D341Med (cell line): ENCODE measurements around the gene FARP2.
"Not testable (repeated sequence)": the region's sequence is repeated elsewhere in the genome, so short reads cannot be mapped to it uniquely, and the experiment has no call there.

ENCODE experiments used
- DNase-seq: peaks from one replicate; pipeline ENCODE4 v3.0.0; 2012; ENCODE audit warnings: low spot score

FARP2 gene

DNA sequence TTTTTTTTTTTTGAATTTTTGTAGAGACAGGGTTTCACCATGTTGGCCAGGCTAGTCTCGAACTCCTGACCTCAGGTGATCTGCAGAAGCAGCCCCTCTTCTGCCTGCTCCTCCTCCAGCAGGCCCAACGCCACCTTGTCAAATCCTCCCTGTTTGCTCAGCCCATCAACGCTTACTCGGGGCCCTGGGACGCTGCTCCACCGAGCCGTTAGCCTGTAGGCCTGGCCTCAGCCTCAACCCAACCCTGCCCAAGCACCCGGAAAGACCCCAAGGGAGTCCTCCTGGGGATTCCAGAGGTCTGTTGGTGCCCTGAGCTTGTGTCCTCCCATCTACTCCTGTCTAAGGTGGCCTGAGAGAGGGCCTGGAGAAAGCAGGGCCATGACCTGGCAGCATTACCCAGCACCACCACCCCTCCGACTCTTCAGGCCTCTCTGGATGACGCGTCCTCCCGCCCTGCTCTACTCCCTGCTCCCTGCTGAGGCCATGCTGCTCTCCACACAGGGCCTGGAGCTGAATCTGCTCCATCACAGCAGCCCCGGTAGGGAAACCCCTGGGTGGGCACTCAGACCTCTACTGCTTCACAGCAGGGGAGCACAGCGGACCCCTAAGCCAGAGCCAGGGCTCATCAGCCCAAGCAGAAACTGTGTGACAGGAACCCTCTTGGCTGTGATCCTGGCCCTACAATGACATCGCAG, 149.1 kb downstream of the FARP2 start:
- no peak for DNase-seq

DNA sequence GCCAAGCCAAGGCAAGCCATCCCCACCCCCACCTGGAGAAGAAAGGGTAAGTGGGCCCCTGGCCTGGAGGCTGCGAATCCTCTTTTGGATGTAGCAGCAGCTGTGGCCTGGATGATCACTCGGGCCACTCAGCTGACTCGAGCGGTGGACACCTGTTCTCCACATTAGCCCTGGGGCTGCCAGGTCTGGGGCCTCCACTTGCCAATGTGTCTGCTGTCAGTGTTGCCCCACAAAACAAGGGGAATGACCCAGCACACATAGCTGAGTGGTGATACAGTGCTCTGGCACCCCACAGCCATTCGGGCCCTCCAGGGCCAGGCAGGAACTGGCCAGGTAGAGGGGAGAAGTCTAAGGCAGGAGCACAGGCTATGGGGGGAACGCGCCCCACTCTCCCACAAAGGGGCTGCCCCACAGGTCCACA, 149.7 kb downstream of the FARP2 start:
- DNase-seq, result no peak

DNA sequence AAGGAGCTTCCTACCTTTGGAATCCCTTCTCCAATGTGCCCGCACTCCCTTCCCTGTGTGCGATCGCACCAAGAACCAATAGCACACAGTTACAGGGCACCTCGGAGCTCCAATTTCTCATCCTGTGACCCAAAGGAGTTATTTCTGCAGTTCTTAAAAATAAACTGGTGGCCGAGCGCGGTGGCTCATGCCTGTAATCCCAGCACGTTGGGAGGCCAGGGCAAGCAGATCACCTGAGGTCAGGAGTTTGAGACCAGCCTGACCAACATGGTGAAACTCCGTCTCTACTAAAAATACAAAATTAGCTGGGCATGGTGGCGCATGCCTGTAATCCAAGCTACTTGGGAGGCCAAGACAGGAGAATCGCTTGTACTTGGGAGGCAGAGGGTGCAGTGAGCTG, 150.2 kb downstream of the FARP2 start:
- not testable (repeated sequence) for DNase-seq

DNA sequence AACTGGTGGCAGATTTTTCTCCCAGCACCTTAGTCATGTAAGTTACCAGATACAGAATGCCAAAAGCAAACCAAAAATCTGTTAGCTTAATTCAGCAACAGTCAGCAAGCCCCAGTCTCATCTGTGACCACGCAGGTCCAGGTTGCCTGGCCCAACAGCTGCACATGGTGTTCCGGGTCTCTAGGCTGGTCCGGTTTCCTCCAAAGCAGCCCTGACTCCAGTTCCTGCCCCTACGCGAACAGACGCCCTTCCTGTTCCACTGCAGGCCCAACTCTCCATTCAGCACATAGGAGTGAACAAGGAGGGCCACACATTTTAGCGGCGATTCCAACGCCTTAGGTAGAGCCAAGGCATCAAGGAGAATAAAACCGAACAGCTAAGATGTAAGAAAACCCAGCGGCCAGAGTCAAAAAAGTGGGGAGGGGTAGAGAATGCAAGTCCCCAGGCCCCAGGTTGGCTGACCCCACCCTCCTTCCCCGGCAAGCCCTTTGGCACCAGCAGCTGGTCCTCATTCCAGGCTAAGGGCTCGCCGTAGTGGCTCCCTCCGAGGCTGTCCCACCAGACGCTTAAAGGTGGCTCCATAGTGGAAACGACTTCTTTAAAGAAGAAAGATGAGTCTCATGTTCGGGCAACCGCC, 150.8 kb downstream of the FARP2 start:
- DNase-seq, result peak; percentile 46

DNA sequence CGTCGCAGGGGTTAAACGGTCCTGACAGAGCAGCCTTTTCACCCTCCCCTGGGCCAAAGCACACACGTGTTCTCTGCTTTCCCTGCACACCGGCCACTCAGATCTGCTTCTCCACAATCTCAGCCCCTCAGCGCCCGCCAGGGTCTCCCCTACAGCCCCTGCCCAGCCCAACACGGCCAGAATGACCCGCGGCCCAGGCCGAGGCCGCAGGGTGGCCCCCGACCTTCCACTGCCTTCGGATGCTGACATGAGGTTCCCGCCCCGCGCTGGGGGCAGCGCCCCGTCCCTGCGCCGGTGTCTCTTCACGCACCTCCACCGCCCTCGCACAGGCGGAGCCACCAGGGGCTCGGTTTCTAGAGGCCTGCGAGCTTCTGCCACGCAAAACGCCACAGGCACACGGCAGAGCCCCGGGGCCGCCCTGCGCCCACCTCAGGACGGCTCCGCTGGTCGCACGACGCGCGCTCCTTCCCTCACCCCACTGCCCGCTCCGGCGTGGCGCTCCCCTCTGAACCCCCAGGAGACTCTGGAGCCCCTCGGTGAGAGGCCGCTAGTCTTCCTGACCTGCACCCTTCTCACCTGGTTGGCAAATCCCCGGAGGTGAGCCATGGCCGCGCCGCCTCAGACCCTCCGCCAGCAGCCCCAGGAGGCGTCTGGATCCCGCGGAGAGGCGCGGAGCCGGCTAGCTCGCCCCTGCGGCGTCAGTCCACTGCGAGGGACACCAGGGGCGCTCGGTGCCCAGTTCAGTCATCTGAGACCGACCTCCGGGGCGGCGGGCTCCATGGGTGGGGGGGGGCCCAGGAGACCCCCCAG, 151.6 kb downstream of the FARP2 start:
- peak; percentile 57 for DNase-seq

DNA sequence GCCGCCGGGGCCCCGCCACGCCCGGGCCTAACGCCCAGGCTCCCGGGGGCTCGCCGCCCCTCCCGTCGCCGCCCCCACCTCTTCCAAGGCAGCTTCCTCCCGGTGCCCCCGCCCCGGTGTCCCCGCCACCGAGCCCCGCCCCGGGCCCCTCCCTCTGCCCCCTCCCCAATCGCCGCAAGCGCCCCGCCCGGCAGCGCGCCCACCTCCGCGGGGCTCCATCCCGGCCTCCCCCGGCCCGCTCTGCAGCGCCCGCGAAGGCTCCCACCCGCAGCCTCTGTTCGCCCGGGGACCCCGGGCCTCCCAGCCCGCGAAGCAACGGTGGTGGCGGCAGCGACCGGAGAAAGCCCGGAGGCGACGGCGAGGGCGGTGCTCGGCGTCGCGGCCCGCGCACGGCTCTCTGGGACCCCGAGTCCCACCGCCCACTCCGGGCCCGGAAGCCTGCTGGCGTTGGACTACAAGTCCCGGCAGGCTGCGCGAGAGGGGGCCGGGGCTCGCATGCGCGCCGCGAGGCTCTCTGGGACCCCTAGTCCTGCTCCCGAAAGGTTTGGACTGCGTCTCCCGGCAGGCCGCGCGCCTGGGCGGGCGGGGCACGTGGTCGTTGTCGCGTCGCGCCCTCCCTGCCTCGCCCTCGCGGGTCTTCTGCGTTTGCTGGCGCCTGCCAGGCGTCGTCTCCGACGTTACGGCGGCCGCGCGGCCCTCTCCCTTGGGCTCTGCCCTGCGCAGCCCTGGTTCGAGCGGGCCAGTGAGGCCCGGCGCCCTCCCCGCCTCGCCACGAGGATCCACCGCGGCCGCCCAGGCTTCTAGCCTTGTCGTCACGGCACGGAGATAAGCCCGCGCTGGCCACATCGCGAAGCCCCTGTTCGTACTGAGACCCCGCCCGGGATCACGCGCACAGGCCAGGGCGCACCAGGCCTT, 152.4 kb downstream of the FARP2 start, which contains the start of gene STK25:
Gene STK25 (minus strand): TSS at position 345 of the 915 bp plus-strand sequence. CDS start 549 bp downstream, outside the sequence.
- peak; percentile 98 for DNase-seq

DNA sequence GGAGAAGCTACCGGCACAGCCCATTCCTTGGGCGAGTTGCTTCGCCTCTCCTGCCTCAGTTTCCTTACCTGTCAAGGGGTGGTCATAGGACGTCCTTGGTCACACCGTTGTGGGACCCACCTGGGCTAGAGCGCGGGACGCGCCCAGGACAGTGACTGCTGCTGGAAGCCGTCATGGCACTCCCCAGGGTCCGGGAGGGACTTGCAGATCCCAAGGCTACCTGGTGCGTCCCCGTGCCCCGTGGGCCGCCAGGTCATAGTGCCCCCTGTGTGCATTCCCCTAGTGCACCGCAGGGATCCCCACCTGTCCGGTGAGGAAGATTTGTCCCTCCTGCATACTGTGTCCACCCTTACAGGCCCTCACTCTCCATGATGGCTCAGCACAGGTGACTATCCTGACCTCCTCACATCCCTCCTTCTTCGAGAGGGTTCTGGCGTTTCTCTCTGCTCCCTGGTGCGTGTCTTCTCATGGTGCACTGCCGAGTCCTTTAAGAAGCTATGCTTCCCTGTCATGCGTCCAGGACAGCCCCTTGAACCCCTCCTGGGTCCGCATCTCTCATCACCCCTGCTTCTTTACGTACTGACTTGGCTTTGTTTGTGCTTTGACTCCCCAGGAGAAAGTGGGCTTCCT, 153.2 kb downstream of the FARP2 start:
- no peak for DNase-seq

DNA sequence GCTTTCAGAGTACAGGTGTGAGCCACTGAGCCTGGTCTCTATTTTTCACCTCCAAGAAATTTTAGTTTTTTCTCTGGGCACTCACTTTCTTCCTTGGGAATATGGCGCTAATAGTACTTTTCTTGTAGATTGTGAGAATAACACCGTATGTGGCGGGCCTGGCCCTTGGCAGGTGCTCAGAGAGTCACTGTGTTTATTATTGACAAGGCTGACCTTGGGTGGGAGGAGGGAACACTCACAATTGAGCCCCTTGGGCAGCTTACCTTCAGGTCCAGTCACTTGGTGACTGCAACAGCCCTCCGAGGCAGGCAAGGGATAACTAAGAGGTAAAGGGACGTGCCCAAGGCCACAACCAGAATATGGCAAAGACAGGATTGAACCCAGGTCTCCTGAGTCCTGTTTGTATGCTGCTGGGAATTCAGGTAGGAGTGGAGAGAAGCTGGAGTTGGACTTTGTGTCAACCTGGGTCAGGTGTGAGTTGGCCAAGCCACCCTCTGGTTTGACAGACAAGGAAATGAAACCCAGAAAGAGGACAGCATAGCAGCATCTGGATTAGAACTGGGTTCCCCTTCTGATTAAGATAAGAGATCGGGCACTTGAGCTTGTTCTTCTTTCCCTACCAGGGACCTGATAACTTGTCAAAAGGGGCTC, 155.1 kb downstream of the FARP2 start:
- DNase-seq, result no peak

DNA sequence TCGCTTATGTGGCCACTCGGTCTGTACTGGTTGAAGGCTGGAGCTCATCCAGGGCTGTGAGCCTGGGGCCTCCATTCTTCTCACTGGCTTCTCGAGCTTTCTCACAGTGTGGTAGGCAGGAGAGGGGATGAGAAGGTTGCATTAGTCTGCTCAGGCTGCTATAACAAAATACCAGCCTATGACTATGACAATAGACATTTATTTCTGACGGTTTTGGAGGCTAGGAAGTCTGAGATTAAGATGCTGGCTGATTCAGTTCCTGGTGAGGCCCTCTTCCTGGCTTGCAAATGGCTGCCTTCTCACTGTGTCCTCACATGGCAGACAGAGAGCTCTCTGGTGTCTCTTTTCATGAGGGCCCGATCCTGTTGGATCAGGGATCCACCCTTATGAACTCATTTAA, 158.5 kb downstream of the FARP2 start:
- DNase-seq, result no peak

DNA sequence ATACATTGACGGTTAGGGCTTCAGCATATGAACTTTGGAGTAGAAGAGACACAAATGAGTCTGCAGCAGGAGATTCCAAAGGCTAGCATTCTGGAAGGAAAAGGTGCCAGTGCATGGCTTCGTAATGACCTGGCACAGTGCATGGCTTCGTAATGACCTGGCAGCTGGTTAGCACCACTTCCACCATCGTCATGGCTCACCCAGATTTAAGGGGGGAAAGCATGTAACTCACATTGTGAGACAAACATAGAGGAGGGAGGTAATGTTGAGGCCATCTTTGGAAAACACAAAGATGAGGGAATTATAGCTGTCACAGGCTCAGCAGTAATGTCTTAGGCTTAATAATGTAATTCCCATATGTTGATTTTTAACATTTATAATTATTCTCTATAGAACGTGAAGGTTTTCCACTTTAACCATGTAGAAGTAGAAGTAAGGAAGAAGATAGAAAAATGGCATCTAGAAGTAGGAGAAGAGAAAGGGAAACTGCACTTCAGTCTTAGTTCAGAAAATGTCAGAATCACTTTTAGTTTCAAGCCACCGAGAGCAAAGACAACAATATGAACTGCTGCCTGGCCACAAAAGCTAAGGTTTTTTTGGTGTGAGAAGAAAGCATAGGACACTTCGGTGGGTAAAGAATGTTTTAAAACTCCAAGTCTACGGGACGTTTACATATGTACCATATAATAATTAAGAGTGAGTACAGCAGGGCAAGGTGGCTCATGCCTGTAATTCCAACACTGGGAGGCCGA, 159.1 kb downstream of the FARP2 start:
- no peak for DNase-seq

DNA sequence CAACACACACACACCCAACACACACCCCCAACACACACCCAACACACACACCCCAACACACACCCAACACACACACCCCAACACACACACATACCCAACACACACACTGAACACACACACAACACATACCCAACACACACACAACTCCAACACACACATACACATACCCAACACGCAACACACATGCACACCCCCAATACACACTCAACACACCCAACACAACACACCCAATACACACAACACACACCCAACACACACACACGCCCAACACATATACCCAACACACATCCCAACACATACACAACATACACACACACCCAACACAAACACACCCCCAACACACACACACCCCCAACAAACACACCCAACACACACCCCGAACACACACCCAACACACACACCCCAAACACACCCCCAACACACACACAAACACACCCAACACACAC, 160.5 kb downstream of the FARP2 start:
- DNase-seq, result no peak

DNA sequence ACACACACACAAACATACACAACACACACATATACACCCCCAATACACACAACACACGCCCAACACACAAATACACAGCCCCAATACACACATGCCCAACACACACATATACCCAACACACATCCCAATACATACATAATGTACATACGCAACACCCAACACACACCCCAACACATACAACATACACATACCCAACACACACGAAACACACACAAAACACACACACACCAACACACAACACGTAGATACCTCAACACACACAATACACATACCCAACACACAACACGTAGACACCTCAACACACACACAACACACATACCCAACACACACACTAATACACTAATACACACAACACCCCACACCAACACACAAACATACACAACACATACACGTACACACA, 161.2 kb downstream of the FARP2 start:
- no peak for DNase-seq

DNA sequence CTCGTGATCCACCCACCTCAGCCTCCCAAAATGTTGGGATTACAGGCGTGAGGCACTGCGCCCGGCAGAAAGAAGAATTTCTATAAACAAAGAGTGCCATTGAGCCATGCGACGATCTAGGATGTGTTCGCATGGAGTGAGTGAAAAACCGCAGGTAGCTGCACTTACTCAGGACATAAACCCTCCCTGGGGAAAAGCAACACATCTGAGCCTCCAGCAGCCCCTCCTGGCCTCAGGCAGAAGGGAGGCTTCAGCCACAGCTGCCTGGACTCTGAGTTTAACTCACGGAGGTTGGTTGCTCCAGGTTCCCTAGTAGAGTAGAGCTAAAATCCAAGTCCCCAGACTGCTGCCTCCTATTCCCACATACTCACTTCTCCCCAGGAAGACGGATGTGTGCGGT, 163.6 kb downstream of the FARP2 start:
- no peak for DNase-seq

DNA sequence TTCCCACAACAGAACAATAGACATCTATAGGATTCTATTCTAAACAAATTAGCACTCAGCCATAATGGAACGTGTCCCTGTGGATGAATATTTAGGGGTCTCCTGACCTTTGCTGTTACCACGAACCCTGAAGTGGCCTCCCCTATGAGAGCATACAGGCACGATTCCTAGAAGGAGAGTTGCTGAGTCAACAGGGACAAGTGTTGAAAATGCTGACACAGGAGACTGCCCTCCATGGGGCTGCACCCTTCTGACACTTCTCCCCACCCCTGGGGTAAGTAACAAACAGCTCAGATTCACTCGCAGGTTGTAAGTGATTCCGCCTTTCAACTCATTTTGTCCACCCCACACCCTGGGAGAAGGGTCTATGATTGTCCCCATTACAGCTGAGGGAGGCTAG, 166.4 kb downstream of the FARP2 start:
- no peak for DNase-seq

DNA sequence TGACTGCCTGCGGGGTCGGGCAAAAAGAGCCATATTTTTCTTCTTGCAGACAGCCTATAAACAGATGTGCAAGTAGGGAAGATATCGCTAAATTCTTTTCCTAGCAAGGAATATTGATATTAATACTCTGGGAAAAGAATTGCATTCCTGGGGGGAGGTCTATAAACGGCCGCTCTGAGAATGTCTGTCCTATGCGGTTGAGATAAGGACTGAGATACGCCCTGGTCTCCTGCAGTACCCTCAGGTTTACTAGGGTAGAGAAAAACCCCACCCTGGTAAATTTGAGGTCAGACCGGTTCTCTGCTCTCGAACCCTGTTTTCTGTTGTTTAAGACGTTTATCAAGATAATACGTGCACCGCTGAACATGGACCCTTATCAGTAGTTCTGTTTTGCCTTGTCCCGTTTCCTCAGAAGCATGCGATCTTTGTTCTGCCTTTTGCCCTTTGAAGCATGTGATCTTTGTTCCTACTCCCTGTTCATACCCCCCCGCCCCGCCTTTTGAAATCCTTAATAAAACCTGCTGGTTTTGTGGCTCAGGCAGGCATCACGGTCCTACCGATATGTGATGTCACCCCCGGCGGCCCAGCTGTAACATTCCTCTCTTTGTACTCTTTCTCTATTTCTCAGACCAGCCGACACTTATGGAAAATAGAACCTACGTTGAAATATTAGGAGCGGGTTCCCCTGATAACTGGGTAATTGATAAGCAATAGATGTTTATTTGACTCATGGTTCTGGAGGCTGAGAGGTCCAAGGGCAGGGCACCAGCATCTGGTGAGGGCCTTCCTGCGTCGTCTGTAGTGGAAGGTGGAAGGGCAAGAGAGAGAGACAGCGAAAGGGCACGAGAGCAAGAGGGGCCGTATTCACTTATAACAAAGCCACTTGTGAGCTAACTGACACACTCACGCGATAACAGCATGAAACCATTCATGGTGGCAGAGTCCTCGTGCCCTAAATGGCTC, 170.0 kb downstream of the FARP2 start:
- not testable (repeated sequence) for DNase-seq

DNA sequence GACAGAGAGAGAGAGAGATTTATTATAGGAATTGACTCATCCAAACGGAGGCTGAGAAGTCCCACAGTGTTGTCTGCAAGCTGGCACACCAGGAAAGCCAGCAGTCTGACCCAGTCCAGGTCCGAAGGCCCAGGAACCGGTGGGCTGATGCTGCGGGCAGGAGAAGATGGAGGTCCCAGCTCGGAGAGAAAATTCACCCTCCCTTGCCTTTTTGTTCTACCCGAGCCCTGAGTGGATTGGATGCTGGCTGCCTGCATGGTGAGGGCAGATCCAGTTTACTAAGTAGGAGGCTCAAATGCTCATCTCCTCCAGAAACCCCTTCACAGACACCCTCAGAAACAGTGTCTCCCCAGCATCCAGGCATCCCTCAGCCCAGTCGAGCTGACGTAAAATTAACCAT, 174.5 kb downstream of the FARP2 start:
- DNase-seq, result no peak

DNA sequence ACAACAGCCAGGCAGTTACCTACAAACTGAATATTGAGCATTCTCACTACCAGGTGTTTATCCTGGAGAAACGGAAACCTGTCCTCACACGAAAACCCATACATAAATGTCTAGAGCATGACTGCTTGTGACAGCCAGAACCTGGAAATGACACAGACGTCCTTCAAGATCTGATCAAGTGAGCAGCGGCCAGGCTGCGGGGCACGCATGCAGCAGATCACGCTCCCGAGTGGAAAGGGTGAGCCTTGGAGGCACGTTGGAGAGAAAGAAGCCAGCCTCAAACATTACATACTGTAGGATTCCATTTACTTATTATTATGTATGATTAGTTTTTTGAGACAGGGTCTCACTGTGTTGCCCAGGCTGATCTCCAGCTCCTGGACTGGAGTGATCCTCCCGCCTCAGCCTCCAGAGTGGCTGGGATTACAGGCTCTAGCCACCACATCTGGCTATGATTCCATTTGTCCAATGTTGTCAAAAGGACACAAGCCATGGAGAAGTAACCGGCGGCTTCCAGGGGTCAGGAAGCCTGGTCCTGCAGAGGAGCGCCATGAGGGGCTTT, 175.2 kb downstream of the FARP2 start:
- no peak for DNase-seq

DNA sequence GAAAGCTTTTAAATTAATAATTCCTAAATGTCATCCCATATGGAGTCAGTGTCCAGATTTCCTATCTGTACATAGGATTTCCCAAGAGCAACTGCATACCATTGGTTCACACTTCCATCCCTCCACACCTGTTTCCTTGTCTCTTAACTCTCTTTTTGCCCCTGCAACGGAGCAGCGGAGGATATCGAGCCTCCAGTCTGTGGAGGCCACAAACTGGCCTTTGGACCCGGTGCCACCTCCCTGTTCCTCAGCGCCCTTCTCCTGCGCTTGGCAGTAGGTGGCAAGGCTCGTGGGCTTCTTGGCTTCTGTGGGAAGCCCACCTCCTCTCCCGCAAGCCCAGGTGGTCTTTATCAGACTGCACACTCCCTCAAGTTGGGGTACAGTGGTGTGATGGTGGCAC, 176.1 kb downstream of the FARP2 start:
- no peak for DNase-seq
